GM23248 (cell line): Measurements from ENCODE around the gene RNASEH2C.
"Not testable (repeated sequence)": the region's sequence is repeated elsewhere in the genome, so short reads cannot be mapped to it uniquely, and the experiment has no call there.

Source experiments
- EZH2 ChIP-seq: fragments of 200-600 bp; sonication (generic); IDR thresholded peaks from 2 replicates; pipeline ENCODE4 v1.6.1; 2018; ENCODE audit warnings: antibody characterized with exemption, mild to moderate bottlenecking; ENCODE audit not compliant: insufficient read depth, poor library complexity, severe bottlenecking
- EZH2phosphoT487 ChIP-seq: fragments of 200-600 bp; sonication (generic); IDR thresholded peaks from 2 replicates; pipeline ENCODE4 v1.6.1; 2018; ENCODE audit warnings: antibody characterized with exemption, moderate library complexity, mild to moderate bottlenecking, low read depth; ENCODE audit not compliant: insufficient read depth

- not testable (repeated sequence) for TF ChIP-seq EZH2phosphoT487, EZH2
Observed at GRCh38 chr11:65706303-65706763, 14.3 kb downstream of the RNASEH2C start.
